HEK293T (cell line): ENCODE results near the gene CDX2.

Experiments
- ARNT ChIP-seq: fragments of 450-650 bp; IDR thresholded peaks from 2 replicates; pipeline ENCODE4 v1.6.1; 2017; ENCODE audit warnings: mild to moderate bottlenecking
- BHLHE40 ChIP-seq: fragments of 450-650 bp; IDR thresholded peaks from 2 replicates; pipeline ENCODE4 v1.6.1; 2016; ENCODE audit warnings: mild to moderate bottlenecking, moderate library complexity, borderline replicate concordance
- CTBP1 ChIP-seq: fragments of 450-650 bp; IDR thresholded peaks from 2 replicates; pipeline ENCODE4 v1.6.1; 2016; ENCODE audit warnings: borderline replicate concordance
- FOXA1 ChIP-seq: fragments of 450-650 bp; IDR thresholded peaks from 2 replicates; pipeline ENCODE4 v1.6.1; 2016; ENCODE audit warnings: mild to moderate bottlenecking
- FOXM1 ChIP-seq: fragments of 450-650 bp; IDR thresholded peaks from 2 replicates; pipeline ENCODE4 v1.6.1; 2017; ENCODE audit warnings: mild to moderate bottlenecking, borderline replicate concordance
- HDGF ChIP-seq: fragments of 450-650 bp; IDR thresholded peaks from 2 replicates; pipeline ENCODE4 v1.6.1; 2017; ENCODE audit warnings: antibody characterized with exemption, borderline replicate concordance
- NFRKB ChIP-seq: fragments of 450-650 bp; IDR thresholded peaks from 2 replicates; pipeline ENCODE4 v1.6.1; 2016; ENCODE audit warnings: mild to moderate bottlenecking, moderate library complexity
- SP1 ChIP-seq: fragments of 450-650 bp; IDR thresholded peaks from 2 replicates; pipeline ENCODE4 v1.6.1; 2017
- SUZ12 ChIP-seq: fragments of 450-650 bp; IDR thresholded peaks from 2 replicates; pipeline ENCODE4 v1.6.1; 2016; ENCODE audit warnings: mild to moderate bottlenecking
- ZNF384 ChIP-seq: fragments of 450-650 bp; IDR thresholded peaks from 2 replicates; pipeline ENCODE4 v1.6.1; 2016
- TF ChIP-seq, protein P1 (sequence below): fragments of 450-650 bp; IDR thresholded peaks from 2 replicates; pipeline ENCODE4 v1.6.1; 2016

DNA sequence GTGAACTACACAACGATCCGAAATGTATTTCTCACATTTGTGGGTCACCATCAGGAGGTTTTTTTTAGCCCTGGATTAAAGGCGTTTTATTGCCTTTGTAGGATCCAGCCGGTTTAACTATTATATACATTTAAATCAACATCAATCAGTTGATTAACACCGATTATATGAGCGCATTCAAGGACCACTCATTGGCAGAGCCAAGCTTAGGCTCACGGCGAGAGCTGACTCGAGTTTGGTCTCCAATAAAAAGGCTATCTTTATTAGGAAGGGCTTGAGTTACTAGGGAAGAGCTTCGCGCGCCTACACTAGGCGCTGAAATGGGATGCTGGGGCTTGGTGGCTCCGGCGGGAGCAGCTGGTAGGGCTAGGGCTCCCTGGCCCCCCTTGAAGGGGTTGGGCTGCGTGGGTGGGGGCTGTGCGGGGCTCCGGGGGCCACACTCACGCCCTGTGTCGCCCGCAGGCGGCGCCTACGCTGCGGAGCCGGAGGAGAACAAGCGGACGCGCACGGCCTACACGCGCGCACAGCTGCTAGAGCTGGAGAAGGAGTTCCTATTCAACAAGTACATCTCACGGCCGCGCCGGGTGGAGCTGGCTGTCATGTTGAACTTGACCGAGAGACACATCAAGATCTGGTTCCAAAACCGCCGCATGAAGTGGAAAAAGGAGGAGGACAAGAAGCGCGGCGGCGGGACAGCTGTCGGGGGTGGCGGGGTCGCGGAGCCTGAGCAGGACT is 45.2 kb downstream of the CDX2 start:
- TF ChIP-seq BHLHE40: no peak
- TF ChIP-seq HDGF: no peak
- no peak for TF ChIP-seq CTBP1
- no peak for TF ChIP-seq FOXM1
- no peak for TF ChIP-seq SUZ12
- no peak for TF ChIP-seq ZNF384
- no peak for TF ChIP-seq NFRKB
- TF ChIP-seq, protein P1, sequence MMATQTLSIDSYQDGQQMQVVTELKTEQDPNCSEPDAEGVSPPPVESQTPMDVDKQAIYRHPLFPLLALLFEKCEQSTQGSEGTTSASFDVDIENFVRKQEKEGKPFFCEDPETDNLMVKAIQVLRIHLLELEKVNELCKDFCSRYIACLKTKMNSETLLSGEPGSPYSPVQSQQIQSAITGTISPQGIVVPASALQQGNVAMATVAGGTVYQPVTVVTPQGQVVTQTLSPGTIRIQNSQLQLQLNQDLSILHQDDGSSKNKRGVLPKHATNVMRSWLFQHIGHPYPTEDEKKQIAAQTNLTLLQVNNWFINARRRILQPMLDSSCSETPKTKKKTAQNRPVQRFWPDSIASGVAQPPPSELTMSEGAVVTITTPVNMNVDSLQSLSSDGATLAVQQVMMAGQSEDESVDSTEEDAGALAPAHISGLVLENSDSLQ: no peak
- TF ChIP-seq FOXA1: no peak
- TF ChIP-seq SP1: no peak
- TF ChIP-seq ARNT: no peak
